ENCODE results near the gene CHD5.

The CHD5 gene

GRCh38 chr1:6100861-6101783, 79.0 kb downstream of the CHD5 start:
- ATAC-seq, result no peak
- TF ChIP-seq, protein P1, sequence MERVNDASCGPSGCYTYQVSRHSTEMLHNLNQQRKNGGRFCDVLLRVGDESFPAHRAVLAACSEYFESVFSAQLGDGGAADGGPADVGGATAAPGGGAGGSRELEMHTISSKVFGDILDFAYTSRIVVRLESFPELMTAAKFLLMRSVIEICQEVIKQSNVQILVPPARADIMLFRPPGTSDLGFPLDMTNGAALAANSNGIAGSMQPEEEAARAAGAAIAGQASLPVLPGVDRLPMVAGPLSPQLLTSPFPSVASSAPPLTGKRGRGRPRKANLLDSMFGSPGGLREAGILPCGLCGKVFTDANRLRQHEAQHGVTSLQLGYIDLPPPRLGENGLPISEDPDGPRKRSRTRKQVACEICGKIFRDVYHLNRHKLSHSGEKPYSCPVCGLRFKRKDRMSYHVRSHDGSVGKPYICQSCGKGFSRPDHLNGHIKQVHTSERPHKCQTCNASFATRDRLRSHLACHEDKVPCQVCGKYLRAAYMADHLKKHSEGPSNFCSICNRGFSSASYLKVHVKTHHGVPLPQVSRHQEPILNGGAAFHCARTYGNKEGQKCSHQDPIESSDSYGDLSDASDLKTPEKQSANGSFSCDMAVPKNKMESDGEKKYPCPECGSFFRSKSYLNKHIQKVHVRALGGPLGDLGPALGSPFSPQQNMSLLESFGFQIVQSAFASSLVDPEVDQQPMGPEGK (CRISPR knock-in tag; IDR thresholded peaks at IDR 0.05; ENCODE audit: borderline replicate concordance), result no peak
- TF ChIP-seq, protein P2, sequence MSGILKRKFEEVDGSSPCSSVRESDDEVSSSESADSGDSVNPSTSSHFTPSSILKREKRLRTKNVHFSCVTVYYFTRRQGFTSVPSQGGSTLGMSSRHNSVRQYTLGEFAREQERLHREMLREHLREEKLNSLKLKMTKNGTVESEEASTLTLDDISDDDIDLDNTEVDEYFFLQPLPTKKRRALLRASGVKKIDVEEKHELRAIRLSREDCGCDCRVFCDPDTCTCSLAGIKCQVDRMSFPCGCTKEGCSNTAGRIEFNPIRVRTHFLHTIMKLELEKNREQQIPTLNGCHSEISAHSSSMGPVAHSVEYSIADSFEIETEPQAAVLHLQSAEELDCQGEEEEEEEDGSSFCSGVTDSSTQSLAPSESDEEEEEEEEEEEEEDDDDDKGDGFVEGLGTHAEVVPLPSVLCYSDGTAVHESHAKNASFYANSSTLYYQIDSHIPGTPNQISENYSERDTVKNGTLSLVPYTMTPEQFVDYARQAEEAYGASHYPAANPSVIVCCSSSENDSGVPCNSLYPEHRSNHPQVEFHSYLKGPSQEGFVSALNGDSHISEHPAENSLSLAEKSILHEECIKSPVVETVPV (CRISPR knock-in tag; IDR thresholded peaks at IDR 0.05), result no peak
- no peak for TF ChIP-seq ZFP3 (CRISPR knock-in tag; IDR thresholded peaks at IDR 0.05)
- TF ChIP-seq ZNF565 (CRISPR knock-in tag; conservative IDR thresholded peaks at IDR 0.05; ENCODE audit: low read depth), result no peak
- no peak for TF ChIP-seq ZNF8 (CRISPR knock-in tag; IDR thresholded peaks at IDR 0.05)
- no peak for TF ChIP-seq ZFP30 (CRISPR knock-in tag; IDR thresholded peaks at IDR 0.05)
- TF ChIP-seq BACH2 (CRISPR knock-in tag; IDR thresholded peaks at IDR 0.05; ENCODE audit: borderline replicate concordance), result no peak
- TF ChIP-seq ZC3H10 (CRISPR knock-in tag; IDR thresholded peaks at IDR 0.05), result no peak
- TF ChIP-seq, protein P3, sequence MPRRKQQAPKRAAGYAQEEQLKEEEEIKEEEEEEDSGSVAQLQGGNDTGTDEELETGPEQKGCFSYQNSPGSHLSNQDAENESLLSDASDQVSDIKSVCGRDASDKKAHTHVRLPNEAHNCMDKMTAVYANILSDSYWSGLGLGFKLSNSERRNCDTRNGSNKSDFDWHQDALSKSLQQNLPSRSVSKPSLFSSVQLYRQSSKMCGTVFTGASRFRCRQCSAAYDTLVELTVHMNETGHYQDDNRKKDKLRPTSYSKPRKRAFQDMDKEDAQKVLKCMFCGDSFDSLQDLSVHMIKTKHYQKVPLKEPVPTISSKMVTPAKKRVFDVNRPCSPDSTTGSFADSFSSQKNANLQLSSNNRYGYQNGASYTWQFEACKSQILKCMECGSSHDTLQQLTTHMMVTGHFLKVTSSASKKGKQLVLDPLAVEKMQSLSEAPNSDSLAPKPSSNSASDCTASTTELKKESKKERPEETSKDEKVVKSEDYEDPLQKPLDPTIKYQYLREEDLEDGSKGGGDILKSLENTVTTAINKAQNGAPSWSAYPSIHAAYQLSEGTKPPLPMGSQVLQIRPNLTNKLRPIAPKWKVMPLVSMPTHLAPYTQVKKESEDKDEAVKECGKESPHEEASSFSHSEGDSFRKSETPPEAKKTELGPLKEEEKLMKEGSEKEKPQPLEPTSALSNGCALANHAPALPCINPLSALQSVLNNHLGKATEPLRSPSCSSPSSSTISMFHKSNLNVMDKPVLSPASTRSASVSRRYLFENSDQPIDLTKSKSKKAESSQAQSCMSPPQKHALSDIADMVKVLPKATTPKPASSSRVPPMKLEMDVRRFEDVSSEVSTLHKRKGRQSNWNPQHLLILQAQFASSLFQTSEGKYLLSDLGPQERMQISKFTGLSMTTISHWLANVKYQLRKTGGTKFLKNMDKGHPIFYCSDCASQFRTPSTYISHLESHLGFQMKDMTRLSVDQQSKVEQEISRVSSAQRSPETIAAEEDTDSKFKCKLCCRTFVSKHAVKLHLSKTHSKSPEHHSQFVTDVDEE (CRISPR knock-in tag; IDR thresholded peaks at IDR 0.05), result no peak
- no peak for TF ChIP-seq TCF4 (CRISPR knock-in tag; IDR thresholded peaks at IDR 0.05; ENCODE audit: borderline replicate concordance)

GRCh38 chr1:6099787-6100765, 80.0 kb downstream of the CHD5 start:
- peak; percentile 62 for ATAC-seq
- TF ChIP-seq, protein P2 (CRISPR knock-in tag; IDR thresholded peaks at IDR 0.05), result no peak
- TF ChIP-seq, protein P4, sequence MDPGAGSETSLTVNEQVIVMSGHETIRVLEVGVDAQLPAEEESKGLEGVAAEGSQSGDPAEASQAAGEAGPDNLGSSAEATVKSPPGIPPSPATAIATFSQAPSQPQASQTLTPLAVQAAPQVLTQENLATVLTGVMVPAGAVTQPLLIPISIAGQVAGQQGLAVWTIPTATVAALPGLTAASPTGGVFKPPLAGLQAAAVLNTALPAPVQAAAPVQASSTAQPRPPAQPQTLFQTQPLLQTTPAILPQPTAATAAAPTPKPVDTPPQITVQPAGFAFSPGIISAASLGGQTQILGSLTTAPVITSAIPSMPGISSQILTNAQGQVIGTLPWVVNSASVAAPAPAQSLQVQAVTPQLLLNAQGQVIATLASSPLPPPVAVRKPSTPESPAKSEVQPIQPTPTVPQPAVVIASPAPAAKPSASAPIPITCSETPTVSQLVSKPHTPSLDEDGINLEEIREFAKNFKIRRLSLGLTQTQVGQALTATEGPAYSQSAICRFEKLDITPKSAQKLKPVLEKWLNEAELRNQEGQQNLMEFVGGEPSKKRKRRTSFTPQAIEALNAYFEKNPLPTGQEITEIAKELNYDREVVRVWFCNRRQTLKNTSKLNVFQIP (CRISPR knock-in tag; IDR thresholded peaks at IDR 0.05; ENCODE audit: borderline replicate concordance, low read depth), result no peak
- TF ChIP-seq TCF4 (CRISPR knock-in tag; IDR thresholded peaks at IDR 0.05; ENCODE audit: borderline replicate concordance) (no peak), OSR1 (CRISPR knock-in tag; IDR thresholded peaks at IDR 0.05) (no peak), ZNF8 (CRISPR knock-in tag; IDR thresholded peaks at IDR 0.05) (no peak), SNAI2 (CRISPR knock-in tag; IDR thresholded peaks at IDR 0.05) (no peak)

DNA sequence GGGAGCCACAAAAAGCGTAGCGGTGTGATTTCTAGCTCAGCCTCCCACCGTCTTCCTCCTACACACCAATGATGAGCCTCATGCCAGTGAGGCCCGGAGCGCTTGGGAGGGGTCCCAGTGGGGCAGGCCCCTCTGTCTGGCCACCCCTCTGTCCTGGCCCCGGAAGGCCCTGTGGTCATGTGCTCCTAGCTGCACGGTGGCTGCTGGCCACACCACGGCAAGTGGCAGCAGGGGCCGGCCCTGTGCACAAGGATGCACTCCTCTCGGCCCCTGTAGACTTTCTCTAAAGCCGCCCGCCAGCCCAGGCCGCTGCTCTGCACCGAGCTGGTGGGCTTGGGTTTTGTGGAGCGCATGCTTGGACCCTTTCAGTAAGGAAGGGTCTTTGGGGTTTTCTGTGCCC, 80.8 kb downstream of the CHD5 start:
- ATAC-seq, result no peak
- TF ChIP-seq ARNTL (CRISPR knock-in tag; IDR thresholded peaks at IDR 0.05; ENCODE audit: borderline replicate concordance, low read depth) (no peak), ZFP30 (CRISPR knock-in tag; IDR thresholded peaks at IDR 0.05) (no peak)

All from SK-N-SH treated with all-trans-retinoic acid at 6 μM for 48 hours (cell line).